SK-N-SH (cell line): Measurements from ENCODE around the gene CACNA1A.

ENCODE experiments used
- CHD2 ChIP-seq: fragments of 150-350 bp; IDR thresholded peaks from 2 replicates; pipeline ENCODE4 v1.6.1; 2018; ENCODE audit warnings: low read length; ENCODE audit not compliant: partially characterized antibody
- EZH2phosphoT487 ChIP-seq: fragments of 200-600 bp; sonication (generic); IDR thresholded peaks from 2 replicates; pipeline ENCODE4 v1.6.1; 2017; ENCODE audit warnings: low read depth, mixed run types, mild to moderate bottlenecking, antibody characterized with exemption, moderate library complexity, borderline replicate concordance
- FOXM1 ChIP-seq: IDR thresholded peaks from 2 replicates; pipeline ENCODE4 v1.4.0; 2012; ENCODE audit warnings: low read depth, mild to moderate bottlenecking
- GATA2 ChIP-seq: sonication (generic); formaldehyde crosslinking; IDR thresholded peaks from 2 replicates; pipeline ENCODE4 v1.5.0; 2020; ENCODE audit warnings: mild to moderate bottlenecking, missing genetic modification reagents
- POLR2AphosphoS5 ChIP-seq: IDR thresholded peaks from 2 replicates; pipeline ENCODE4 v1.6.1; 2012; ENCODE audit warnings: low read depth, low read length
- RCOR1 ChIP-seq: fragments of 150-350 bp; IDR thresholded peaks from 2 replicates; pipeline ENCODE4 v1.6.1; 2017; ENCODE audit warnings: antibody characterized with exemption, low read length
- RXRA ChIP-seq: IDR thresholded peaks from 2 replicates; pipeline ENCODE4 v1.4.0; 2012; ENCODE audit warnings: low read depth, mild to moderate bottlenecking, borderline replicate concordance
- SIN3A ChIP-seq: IDR thresholded peaks from 2 replicates; pipeline ENCODE4 v1.6.1; 2012; ENCODE audit warnings: low read depth, mild to moderate bottlenecking, low read length, moderate library complexity, borderline replicate concordance
- TEAD4 ChIP-seq: IDR thresholded peaks from 2 replicates; pipeline ENCODE4 v1.4.0; 2012; ENCODE audit warnings: mild to moderate bottlenecking, borderline replicate concordance; ENCODE audit not compliant: insufficient read depth
- YY1 ChIP-seq: IDR thresholded peaks from 2 replicates; pipeline ENCODE4 v1.4.0; 2012; ENCODE audit warnings: low read depth, mild to moderate bottlenecking
- TF ChIP-seq, protein P1 (sequence below): fragments of 200-600 bp; sonication (generic); IDR thresholded peaks from 2 replicates; pipeline ENCODE4 v1.6.1; 2017; ENCODE audit warnings: antibody characterized with exemption, mild to moderate bottlenecking, moderate library complexity
- TF ChIP-seq, protein P2 (sequence below): fragments of 150-350 bp; IDR thresholded peaks from 2 replicates; pipeline ENCODE4 v1.6.1; 2017; ENCODE audit warnings: antibody characterized with exemption, low read length, low read depth, borderline replicate concordance
- TF ChIP-seq, protein P3 (sequence below): IDR thresholded peaks from 2 replicates; pipeline ENCODE4 v1.4.0; 2012; ENCODE audit warnings: low read depth

- TF ChIP-seq POLR2AphosphoS5 (no peak), TEAD4 (no peak), SIN3A (no peak), GATA2 (CRISPR knock-in tag) (no peak), RXRA (no peak), CHD2 (no peak), YY1 (no peak), RCOR1 (no peak), EZH2phosphoT487 (no peak), FOXM1 (no peak)
- TF ChIP-seq, protein P1, sequence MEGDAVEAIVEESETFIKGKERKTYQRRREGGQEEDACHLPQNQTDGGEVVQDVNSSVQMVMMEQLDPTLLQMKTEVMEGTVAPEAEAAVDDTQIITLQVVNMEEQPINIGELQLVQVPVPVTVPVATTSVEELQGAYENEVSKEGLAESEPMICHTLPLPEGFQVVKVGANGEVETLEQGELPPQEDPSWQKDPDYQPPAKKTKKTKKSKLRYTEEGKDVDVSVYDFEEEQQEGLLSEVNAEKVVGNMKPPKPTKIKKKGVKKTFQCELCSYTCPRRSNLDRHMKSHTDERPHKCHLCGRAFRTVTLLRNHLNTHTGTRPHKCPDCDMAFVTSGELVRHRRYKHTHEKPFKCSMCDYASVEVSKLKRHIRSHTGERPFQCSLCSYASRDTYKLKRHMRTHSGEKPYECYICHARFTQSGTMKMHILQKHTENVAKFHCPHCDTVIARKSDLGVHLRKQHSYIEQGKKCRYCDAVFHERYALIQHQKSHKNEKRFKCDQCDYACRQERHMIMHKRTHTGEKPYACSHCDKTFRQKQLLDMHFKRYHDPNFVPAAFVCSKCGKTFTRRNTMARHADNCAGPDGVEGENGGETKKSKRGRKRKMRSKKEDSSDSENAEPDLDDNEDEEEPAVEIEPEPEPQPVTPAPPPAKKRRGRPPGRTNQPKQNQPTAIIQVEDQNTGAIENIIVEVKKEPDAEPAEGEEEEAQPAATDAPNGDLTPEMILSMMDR, result no peak
- TF ChIP-seq, protein P2, sequence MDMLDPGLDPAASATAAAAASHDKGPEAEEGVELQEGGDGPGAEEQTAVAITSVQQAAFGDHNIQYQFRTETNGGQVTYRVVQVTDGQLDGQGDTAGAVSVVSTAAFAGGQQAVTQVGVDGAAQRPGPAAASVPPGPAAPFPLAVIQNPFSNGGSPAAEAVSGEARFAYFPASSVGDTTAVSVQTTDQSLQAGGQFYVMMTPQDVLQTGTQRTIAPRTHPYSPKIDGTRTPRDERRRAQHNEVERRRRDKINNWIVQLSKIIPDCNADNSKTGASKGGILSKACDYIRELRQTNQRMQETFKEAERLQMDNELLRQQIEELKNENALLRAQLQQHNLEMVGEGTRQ, result no peak
- TF ChIP-seq, protein P3, sequence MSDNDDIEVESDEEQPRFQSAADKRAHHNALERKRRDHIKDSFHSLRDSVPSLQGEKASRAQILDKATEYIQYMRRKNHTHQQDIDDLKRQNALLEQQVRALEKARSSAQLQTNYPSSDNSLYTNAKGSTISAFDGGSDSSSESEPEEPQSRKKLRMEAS, result no peak
Observed at GRCh38 chr19:13507053-13507611, 853 bp upstream of the CACNA1A start.
